ENCODE measurements around the gene KCTD5. TPM values are rescaled to one million over a fixed set of nuclear protein-coding genes. Genes with fewer than 3 reads are reported as not detected.

Gene KCTD5
- total and polyA plus RNA-seq, 10 of the 15 experiments (the other 5 are each of a cell fraction or from before 2014, with no cell fraction given): 0.58 to 56.4 (median 37.3) TPM

- H3K4me1 ChIP-seq (ENCODE audit: control insufficient read depth, insufficient read depth, low read length): no peaks in the 10 kb centered on the region
- no peaks in the 10 kb centered on the region; the same call in 1 of the 2 replicates for H4K20me1 ChIP-seq (ENCODE audit: control insufficient read depth, insufficient read depth)
- TF ChIP-seq CEBPB (IDR thresholded peaks at IDR 0.05; ENCODE audit: borderline replicate concordance in 1 of 2, low read depth in 2 of 2, low read length in 2 of 2) (no peak), BMI1 (IDR thresholded peaks at IDR 0.05; ENCODE audit: borderline replicate concordance) (no peak), EZH2 (IDR thresholded peaks at IDR 0.05; ENCODE audit: borderline replicate concordance, control insufficient read depth, low read depth, low read length) (no peak), CHD4 (IDR thresholded peaks at IDR 0.05) (no peak), MLLT1 (IDR thresholded peaks at IDR 0.05) (no peak), ZNF384 (IDR thresholded peaks at IDR 0.05; ENCODE audit: borderline replicate concordance, low read depth, low read length) (no peak), KLF5 (IDR thresholded peaks at IDR 0.05; ENCODE audit: partially characterized antibody) (no peak), TCF12 (IDR thresholded peaks at IDR 0.05; ENCODE audit: low read depth, low read length) (no peak), YY1 (IDR thresholded peaks at IDR 0.05; ENCODE audit: low read depth, low read length) (no peak), NKRF (conservative IDR thresholded peaks at IDR 0.05) (no peak), SUPT20H (IDR thresholded peaks at IDR 0.05; ENCODE audit: borderline replicate concordance, control insufficient read depth, low read depth, low read length) (no peak)
- no peak overlapping the region for H3K4me2 ChIP-seq (ENCODE audit: control insufficient read depth, insufficient read depth)
- no peak overlapping the region for H3K4me3 ChIP-seq
- no peaks in the 10 kb centered on the region for H3K9me3 ChIP-seq (replicated peaks; ENCODE audit: control insufficient read depth, insufficient read depth, low read length)
- intact Hi-C loops (cut with micrococcal nuclease; ENCODE audit: unreplicated experiment): no loop called here
- H3K9ac ChIP-seq (ENCODE audit: control insufficient read depth, insufficient read depth, low read length): no peak overlapping the region
- WGBS (ENCODE audit: insufficient coverage, insufficient replicate concordance, low lambda C conversion rate, missing lambda C conversion rate): 57% methylated on average over 19 of the region's 19 CpGs
- no peak overlapping the region for H3K27ac ChIP-seq (ENCODE audit: control insufficient read depth, insufficient read depth)
- no peak overlapping the region for H2AFZ ChIP-seq (ENCODE audit: control insufficient read depth, low read depth, low read length)
- ChIA-PET POLR2A (no interaction called here), SMC1A (ENCODE audit: uncharacterized antibody, unreplicated experiment) (no interaction called here), RAD21 (ENCODE audit: unreplicated experiment) (no interaction called here), CTCF (no interaction called here)
- DNase-seq (ENCODE audit: low read depth, low spot score): no peak
- no peaks in the 10 kb centered on the region for H3K27me3 ChIP-seq (replicated peaks in 1 of 2; ENCODE audit: control insufficient read depth in 2 of 2, insufficient read depth in 2 of 2, low read length in 1 of 2)
- FAIRE-seq: no peak
- no peak for ATAC-seq
- in situ Hi-C loops (cut with MboI): no loop called here
- no peaks in the 10 kb centered on the region for H3K36me3 ChIP-seq (ENCODE audit: control insufficient read depth in 2 of 2, insufficient read depth in 2 of 2, low read length in 1 of 2)
- no peaks in the 10 kb centered on the region for H3K79me2 ChIP-seq (ENCODE audit: control insufficient read depth, insufficient read depth, low read length)
- no TSS peak for BruUV-seq (replicated peaks)
Observed at GRCh38 chr16:2743007-2743810, 60.9 kb downstream of the KCTD5 start.

All from GM12878 (cell line).